ENCODE data around the gene ELMO1.

The ELMO1 gene

GRCh38 chr7:37100735-37101331, 347.8 kb downstream of the ELMO1 start:
- Histone ChIP-seq H3K27ac (no peak overlapping the region), H3K4me3 (no peak overlapping the region)
- TF ChIP-seq CTCF (IDR thresholded peaks at IDR 0.05): no peak
- DNase-seq (ENCODE audit: low spot score): no peak

DNA sequence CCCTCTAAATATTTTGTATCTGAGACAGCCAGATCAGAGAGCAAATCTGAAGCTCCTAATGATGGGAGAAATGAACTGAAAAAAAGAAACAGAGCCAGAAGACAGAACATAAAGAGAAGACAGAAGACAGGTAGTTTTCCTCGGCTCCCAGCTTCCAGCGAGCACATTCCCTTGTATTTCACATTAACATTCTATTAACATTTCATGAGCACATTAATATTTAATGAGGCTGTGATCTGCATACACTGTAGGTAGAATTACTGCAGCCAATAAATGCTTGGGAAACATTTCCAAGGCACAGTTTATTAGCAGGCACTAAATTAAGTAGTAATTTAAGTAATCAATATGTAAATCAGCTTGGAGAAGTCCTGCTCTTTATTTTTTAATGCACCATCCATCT, 349.9 kb downstream of the ELMO1 start:
- Histone ChIP-seq H3K4me3 (no peak overlapping the region), H3K27ac (no peak overlapping the region)
- TF ChIP-seq CTCF (IDR thresholded peaks at IDR 0.05): no peak
- DNase-seq (ENCODE audit: low spot score): no peak

- Histone ChIP-seq H3K4me3 (no peak overlapping the region), H3K27ac (no peak overlapping the region)
- DNase-seq (ENCODE audit: low spot score): no peak
- TF ChIP-seq CTCF (IDR thresholded peaks at IDR 0.05): no peak
These were observed 350.7 kb downstream of the ELMO1 start for GRCh38 chr7:37097983-37098382.

GRCh38 chr7:37097276-37097675, 351.4 kb downstream of the ELMO1 start:
- no peak overlapping the region for H3K4me3 ChIP-seq
- no peak overlapping the region for H3K27ac ChIP-seq
- no peak for DNase-seq (ENCODE audit: low spot score)
- TF ChIP-seq CTCF (IDR thresholded peaks at IDR 0.05): no peak

GRCh38 chr7:37096341-37096740, 352.3 kb downstream of the ELMO1 start:
- Histone ChIP-seq H3K27ac (no peak overlapping the region), H3K4me3 (no peak overlapping the region)
- TF ChIP-seq CTCF (IDR thresholded peaks at IDR 0.05): no peak
- DNase-seq (ENCODE audit: low spot score): no peak

- TF ChIP-seq CTCF (IDR thresholded peaks at IDR 0.05): no peak
- Histone ChIP-seq H3K27ac (no peak overlapping the region), H3K4me3 (no peak overlapping the region)
- no peak for DNase-seq (ENCODE audit: low spot score)
These were observed 353.5 kb downstream of the ELMO1 start for GRCh38 chr7:37095122-37095521.

DNA sequence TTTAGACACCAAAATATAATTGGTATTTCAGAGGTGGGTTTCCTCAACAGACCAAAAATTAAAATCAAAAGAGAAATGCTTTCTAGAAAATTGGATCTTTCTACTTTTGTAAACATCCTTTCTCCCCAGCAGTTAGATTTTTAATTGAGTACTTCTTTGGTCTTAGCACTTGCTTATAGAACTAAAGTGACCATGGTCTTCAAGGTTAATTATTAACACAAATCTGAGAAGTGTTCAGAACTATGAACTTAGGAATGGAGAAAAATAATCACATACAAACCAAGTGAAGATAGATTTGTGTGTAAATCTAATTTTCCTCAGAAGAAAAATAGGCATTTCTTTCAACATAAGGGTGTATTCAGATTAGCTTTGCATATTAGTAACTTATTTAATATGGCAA, 355.4 kb downstream of the ELMO1 start:
- TF ChIP-seq CTCF (IDR thresholded peaks at IDR 0.05): no peak
- Histone ChIP-seq H3K4me3 (no peak overlapping the region), H3K27ac (no peak overlapping the region)
- no peak for DNase-seq (ENCODE audit: low spot score)
